PC-3 (cell line): ENCODE data around the gene LAMA3.

Source experiments
- EZH2phosphoT487 ChIP-seq: fragments of 300-600 bp; sonication (generic); IDR thresholded peaks from 2 replicates; pipeline ENCODE4 v1.6.1; 2018; ENCODE audit warnings: mild to moderate bottlenecking, antibody characterized with exemption, low read length, borderline replicate concordance
- TF ChIP-seq, protein P1 (sequence below): fragments of 300-600 bp; sonication (generic); conservative IDR thresholded peaks from 2 replicates; pipeline ENCODE4 v1.5.1; 2017; ENCODE audit warnings: antibody characterized with exemption, low read depth, mild to moderate bottlenecking, low read length

DNA sequence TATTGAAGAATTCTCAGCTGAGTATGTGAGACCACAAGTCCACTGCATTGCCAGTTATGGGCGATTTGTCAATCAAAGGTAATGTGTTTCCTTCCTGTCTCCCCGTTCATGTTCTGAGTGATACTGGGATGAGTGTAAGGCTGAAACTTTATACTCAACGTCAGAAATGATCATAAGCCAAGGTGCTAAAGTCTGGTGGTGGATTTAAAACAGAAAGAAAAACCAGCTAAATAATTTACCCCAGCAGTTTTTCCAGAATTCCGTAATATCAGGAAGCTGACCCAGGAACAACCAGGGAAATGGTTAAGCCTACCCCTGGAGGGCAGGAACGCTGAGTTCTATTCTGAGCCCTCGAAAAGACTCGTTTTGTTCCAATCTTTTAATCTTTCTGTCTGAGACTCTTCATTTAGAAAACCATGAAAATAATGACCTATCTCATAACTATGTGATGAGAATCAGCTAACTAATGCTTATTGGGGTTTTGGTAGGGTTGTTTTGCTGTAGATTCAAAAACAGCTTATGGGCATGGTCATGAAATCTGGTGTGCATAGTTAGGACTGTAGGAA, 149.6 kb downstream of the LAMA3 start:
- TF ChIP-seq, protein P1, sequence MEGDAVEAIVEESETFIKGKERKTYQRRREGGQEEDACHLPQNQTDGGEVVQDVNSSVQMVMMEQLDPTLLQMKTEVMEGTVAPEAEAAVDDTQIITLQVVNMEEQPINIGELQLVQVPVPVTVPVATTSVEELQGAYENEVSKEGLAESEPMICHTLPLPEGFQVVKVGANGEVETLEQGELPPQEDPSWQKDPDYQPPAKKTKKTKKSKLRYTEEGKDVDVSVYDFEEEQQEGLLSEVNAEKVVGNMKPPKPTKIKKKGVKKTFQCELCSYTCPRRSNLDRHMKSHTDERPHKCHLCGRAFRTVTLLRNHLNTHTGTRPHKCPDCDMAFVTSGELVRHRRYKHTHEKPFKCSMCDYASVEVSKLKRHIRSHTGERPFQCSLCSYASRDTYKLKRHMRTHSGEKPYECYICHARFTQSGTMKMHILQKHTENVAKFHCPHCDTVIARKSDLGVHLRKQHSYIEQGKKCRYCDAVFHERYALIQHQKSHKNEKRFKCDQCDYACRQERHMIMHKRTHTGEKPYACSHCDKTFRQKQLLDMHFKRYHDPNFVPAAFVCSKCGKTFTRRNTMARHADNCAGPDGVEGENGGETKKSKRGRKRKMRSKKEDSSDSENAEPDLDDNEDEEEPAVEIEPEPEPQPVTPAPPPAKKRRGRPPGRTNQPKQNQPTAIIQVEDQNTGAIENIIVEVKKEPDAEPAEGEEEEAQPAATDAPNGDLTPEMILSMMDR, result no peak
- no peak for TF ChIP-seq EZH2phosphoT487
